Heart left ventricle (tissue), 13 donors: ENCODE results near the gene LMBR1.

Experiments
- CTCF ChIP-seq, 12 donors: fragments of 200-600 bp; sonication (generic) in 4 of 12; IDR thresholded peaks; one replicate each; pipeline versions ENCODE4 v1.5.0 to v1.8.0; 2018 to 2022; ENCODE audit warnings: antibody characterized with exemption in 12 of 12, mild to moderate bottlenecking in 5 of 12
- POLR2A ChIP-seq, 2 donors: fragments of 450-650 bp; IDR thresholded peaks; one replicate each; pipeline ENCODE4 v1.6.1; 2017; ENCODE audit warnings: antibody characterized with exemption in 2 of 2, mild to moderate bottlenecking in 2 of 2, moderate library complexity in 2 of 2
- donor health status: ischemic (EF 13 %, LVEDD 7.1; RV severe dilation, severe dysfunction).
- donor health status: DM: no; HTN: yes; CAD: no.
- donor health status: DM: no; HTN: no; CAD: no.
- donor health status: ischemic (EF 25% LVEDD 6.9; RV normal size, moderate dysfunction).
- donor health status: ischemic (EF 25% LVEDD 5.7; RV mildly dilated, moderate dysfunction).
- donor health status: ischemic (EF 35%, LVEDD 5.7; RV mildly dilated, moderate dysfunction).
- donor health status: nonischemic (EF 11% LVEDD 7.7; RV severe dilation, severe dysfunction).
- donor health status: DM: yes; HTN: yes; CAD: no.
- donor health status: PGD.
- donor health status: ischemic (EF 29% LVEDD 5.4; RV normal size, mild dysfunction).
- donor health status: nonischemic (EF 23%, LVEDD 6.1; RV moderate dilation, normal function).

- TF ChIP-seq POLR2A (IDR thresholded peaks at IDR 0.05) (no peak), CTCF (IDR thresholded peaks at IDR 0.05) (no peak)
Measured at GRCh38 chr7:156665101-156665500, 227.9 kb downstream of the LMBR1 start.
